SKM-1 (cell line): ENCODE measurements around the gene FGF16.
"Not testable (repeated sequence)": the region's sequence is repeated elsewhere in the genome, so short reads cannot be mapped to it uniquely, and the experiment has no call there.

ENCODE experiments used
- DNase-seq: peaks from one replicate; lab custom pipeline; 2025; ENCODE audit not compliant: unreplicated experiment; lab: John Stamatoyannopoulos, UW

FGF16 gene

GRCh38 chrX:77446029-77446585, 1.1 kb upstream of the FGF16 start:
- no peak for DNase-seq

- no peak for DNase-seq
Measured at GRCh38 chrX:77447653-77448569, 722 bp downstream of the FGF16 start.

GRCh38 chrX:77450415-77450814, 3.2 kb downstream of the FGF16 start:
- no peak for DNase-seq

- DNase-seq = no peak
Measured at GRCh38 chrX:77450996-77451395, 3.8 kb downstream of the FGF16 start.

- no peak for DNase-seq
Measured at GRCh38 chrX:77453190-77453589, 6.0 kb downstream of the FGF16 start.

- no peak for DNase-seq
Measured at GRCh38 chrX:77455437-77455836, 8.2 kb downstream of the FGF16 start.

- DNase-seq = no peak
Measured at GRCh38 chrX:77484045-77484444, 36.9 kb downstream of the FGF16 start.

- no peak for DNase-seq
Measured at GRCh38 chrX:77493677-77494553, 46.7 kb downstream of the FGF16 start.

- not testable (repeated sequence) for DNase-seq
Measured at GRCh38 chrX:77500164-77500563, 53.0 kb downstream of the FGF16 start.

GRCh38 chrX:77502951-77503525, 55.8 kb downstream of the FGF16 start:
- DNase-seq = no peak

GRCh38 chrX:77505227-77505626, 58.0 kb downstream of the FGF16 start:
- DNase-seq = peak; percentile 3
